ENCODE measurements around the gene NTRK2. TPM values are rescaled to one million over a fixed set of nuclear protein-coding genes. Genes with fewer than 3 reads are reported as not detected.

Gene NTRK2
- total RNA-seq, 6 experiments from 2014 or later = 0.11 to 0.83 (median 0.25) TPM

- Mint-ChIP-seq H3K36me3 (ENCODE audit: low read depth) (no peaks in the 10 kb centered on the region), H3K4me3 (no peak overlapping the region), H3K4me1 (ENCODE audit: low read depth) (no peaks in the 10 kb centered on the region; the same call in 1 of the 2 replicates), H3K27ac (no peak overlapping the region), H3K9me3 (no peaks in the 10 kb centered on the region), H3K27me3 (ENCODE audit: insufficient read depth) (peaks cover 9% of the 10 kb centered on the region)
- no peak for DNase-seq
- TF ChIP-seq, protein P1, sequence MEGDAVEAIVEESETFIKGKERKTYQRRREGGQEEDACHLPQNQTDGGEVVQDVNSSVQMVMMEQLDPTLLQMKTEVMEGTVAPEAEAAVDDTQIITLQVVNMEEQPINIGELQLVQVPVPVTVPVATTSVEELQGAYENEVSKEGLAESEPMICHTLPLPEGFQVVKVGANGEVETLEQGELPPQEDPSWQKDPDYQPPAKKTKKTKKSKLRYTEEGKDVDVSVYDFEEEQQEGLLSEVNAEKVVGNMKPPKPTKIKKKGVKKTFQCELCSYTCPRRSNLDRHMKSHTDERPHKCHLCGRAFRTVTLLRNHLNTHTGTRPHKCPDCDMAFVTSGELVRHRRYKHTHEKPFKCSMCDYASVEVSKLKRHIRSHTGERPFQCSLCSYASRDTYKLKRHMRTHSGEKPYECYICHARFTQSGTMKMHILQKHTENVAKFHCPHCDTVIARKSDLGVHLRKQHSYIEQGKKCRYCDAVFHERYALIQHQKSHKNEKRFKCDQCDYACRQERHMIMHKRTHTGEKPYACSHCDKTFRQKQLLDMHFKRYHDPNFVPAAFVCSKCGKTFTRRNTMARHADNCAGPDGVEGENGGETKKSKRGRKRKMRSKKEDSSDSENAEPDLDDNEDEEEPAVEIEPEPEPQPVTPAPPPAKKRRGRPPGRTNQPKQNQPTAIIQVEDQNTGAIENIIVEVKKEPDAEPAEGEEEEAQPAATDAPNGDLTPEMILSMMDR (IDR thresholded peaks at IDR 0.05) = no peak
Measured at GRCh38 chr9:84799251-84799650, 129.7 kb downstream of the NTRK2 start.

- Mint-ChIP-seq H3K27me3 (ENCODE audit: insufficient read depth) (peaks cover 9% of the 10 kb centered on the region), H3K4me1 (ENCODE audit: low read depth) (peaks cover 18% of the 10 kb centered on the region; the same call in 1 of the 2 replicates), H3K36me3 (ENCODE audit: low read depth) (no peaks in the 10 kb centered on the region), H3K9me3 (peaks cover 4% of the 10 kb centered on the region; the same call in 1 of the 2 replicates), H3K27ac (no peak overlapping the region), H3K4me3 (no peak overlapping the region)
- no peak for DNase-seq
- TF ChIP-seq, protein P1 (IDR thresholded peaks at IDR 0.05) = no peak
Measured at GRCh38 chr9:84804951-84805694, 135.6 kb downstream of the NTRK2 start.

DNA sequence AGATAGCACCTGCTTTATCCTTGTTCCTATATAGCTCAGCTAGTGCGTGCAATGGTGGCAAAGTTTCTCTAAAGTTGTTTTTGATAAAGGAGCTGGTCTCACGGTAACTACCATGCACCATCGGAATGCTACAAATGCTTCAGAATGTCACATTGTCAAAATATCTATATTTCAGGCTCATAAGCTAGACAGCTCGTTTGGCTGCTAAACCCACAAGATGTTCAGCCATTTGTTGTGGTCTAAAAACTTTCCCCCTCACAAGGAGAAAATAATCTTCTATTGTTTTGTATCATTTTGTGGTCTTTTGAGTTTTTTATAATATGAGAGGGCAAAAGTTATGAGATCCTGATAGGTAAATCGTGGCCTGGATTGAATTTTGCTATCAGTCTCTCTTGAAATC is 137.9 kb downstream of the NTRK2 start:
- Mint-ChIP-seq H3K9me3 (peaks cover 4% of the 10 kb centered on the region; the same call in 1 of the 2 replicates), H3K27me3 (ENCODE audit: insufficient read depth) (peaks cover 2% of the 10 kb centered on the region; the same call in 1 of the 2 replicates), H3K4me3 (no peak overlapping the region), H3K36me3 (ENCODE audit: low read depth) (no peaks in the 10 kb centered on the region), H3K27ac (no peak overlapping the region), H3K4me1 (ENCODE audit: low read depth) (peaks cover 18% of the 10 kb centered on the region; the same call in 1 of the 2 replicates)
- no peak for DNase-seq
- TF ChIP-seq, protein P1 (IDR thresholded peaks at IDR 0.05) = no peak

DNA sequence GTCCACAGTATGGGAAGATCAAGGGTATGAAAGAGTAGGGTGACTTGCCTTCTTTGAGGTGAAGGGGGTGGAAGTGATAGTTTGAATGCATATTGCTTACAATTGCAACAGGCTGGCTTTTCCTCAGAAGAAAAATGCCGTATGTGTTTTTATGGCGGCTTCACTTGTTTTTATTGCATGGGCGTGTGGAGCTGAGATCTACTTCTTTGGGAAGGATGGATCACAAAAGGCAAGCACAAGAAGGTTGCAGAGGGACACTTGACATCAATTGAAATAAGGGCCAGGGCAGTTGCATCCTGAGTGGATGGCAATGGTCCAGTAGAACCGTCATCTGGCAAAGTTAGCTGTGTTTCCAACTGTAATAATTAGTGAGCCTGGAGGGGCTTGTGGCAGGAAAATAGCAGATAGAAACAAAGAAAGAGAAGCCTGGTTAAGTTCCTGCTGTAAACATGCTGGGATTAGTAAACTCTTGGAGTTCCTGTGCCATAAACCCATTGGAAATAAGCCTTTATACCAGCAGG is 138.4 kb downstream of the NTRK2 start:
- Mint-ChIP-seq H3K27ac (no peak overlapping the region), H3K4me1 (ENCODE audit: low read depth) (peaks cover 18% of the 10 kb centered on the region; the same call in 1 of the 2 replicates), H3K27me3 (ENCODE audit: insufficient read depth) (no peaks in the 10 kb centered on the region; the same call in 1 of the 2 replicates), H3K9me3 (peaks cover 4% of the 10 kb centered on the region; the same call in 1 of the 2 replicates), H3K36me3 (ENCODE audit: low read depth) (no peaks in the 10 kb centered on the region), H3K4me3 (no peak overlapping the region)
- no peak for DNase-seq
- TF ChIP-seq, protein P1 (IDR thresholded peaks at IDR 0.05) = no peak

DNA sequence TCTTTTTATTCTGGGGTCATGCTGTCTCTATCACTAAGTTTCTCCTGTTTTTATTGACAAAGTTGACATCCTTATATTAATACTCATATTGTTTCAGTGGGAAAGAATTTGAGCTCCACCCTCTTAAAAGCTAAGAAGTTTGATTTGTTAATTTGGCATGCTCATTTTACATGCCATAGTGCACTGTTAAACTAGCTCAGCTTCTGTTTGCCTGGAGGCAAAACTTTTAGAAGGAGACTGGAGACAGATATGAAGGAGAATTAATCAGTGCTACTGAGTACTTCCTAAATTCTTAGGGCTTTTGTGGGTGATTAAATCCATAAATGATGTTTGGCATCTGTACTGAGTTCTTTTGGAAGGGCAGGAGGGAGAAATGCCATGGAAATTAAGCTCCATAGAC is 138.9 kb downstream of the NTRK2 start:
- Mint-ChIP-seq H3K4me1 (ENCODE audit: low read depth) (peaks cover 18% of the 10 kb centered on the region; the same call in 1 of the 2 replicates), H3K4me3 (no peak overlapping the region), H3K27me3 (ENCODE audit: insufficient read depth) (no peaks in the 10 kb centered on the region; the same call in 1 of the 2 replicates), H3K36me3 (ENCODE audit: low read depth) (no peaks in the 10 kb centered on the region), H3K9me3 (peaks cover 4% of the 10 kb centered on the region; the same call in 1 of the 2 replicates), H3K27ac (no peak overlapping the region)
- TF ChIP-seq, protein P1 (IDR thresholded peaks at IDR 0.05) = no peak
- DNase-seq = peak; percentile 50

All from HFFc6 (cell line).